Stimulated activated CD8-positive, alpha-beta memory T cell treated with anti-CD3 and anti-CD28 coated beads, Interleukin-2, amount 100 ng/mL, for 48 hours (primary cell): ENCODE data around the gene ACOT13.
"Not testable (repeated sequence)": the region's sequence is repeated elsewhere in the genome, so short reads cannot be mapped to it uniquely, and the experiment has no call there.

ENCODE experiments used
- DNase-seq, 2 donors: peaks; one replicate each; pipeline ENCODE4 v3.0.0-alpha.2; 2020; ENCODE audit warnings: low read depth in 2 of 2

ACOT13 gene

DNA sequence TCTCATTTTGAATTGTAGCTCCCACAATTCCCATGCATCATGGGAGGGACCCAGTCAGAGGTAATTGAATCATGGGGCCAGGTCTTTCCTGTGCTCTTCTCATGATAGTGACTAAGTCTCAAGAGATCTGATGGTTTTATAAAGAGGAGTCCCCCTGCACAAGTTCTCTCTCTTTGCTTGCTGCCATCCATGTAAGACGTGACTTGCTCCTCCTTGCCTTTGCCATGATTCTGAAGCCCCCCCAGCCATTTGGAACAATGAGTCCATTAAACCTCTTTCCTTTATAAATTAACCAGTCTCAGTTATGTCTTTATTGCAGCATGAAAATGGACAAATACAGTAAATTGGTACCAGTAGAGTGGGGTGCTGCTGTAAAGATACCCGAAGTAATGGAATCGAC lies 63.8 kb downstream of the ACOT13 start:
- not testable (repeated sequence) for DNase-seq

DNA sequence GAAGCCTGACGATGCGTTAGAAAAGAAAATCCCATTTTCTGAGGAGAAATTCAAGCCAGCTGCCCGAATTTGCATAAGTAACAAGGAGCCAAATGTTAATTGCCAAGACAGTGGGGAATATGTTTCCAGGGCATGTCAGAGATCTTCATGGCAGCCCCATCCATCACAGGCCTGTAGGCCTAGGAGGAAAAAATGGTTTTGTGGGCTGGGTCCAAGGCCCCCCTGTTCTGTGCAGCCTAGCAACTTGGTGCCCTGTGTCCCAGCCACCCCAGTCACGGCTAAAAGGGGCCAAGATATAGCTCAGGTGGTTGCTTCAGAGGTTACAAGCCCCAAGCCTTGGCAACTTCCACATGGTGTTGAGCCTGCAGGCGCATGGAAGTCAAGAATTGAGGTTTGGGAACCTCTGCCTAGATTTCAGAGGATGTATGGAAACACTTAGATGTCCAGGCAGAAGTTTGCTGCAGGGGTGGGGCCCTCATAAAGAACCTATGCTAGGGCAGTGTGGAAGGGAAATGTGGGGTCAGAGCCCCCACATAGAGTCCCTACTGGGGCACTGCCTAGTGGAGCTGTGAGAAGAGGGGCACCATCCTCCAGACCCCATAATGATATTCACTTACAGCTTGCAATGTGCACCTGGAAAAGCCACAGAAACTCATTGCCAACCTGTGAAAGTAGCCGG lies 64.7 kb downstream of the ACOT13 start:
- not testable (repeated sequence) for DNase-seq

DNA sequence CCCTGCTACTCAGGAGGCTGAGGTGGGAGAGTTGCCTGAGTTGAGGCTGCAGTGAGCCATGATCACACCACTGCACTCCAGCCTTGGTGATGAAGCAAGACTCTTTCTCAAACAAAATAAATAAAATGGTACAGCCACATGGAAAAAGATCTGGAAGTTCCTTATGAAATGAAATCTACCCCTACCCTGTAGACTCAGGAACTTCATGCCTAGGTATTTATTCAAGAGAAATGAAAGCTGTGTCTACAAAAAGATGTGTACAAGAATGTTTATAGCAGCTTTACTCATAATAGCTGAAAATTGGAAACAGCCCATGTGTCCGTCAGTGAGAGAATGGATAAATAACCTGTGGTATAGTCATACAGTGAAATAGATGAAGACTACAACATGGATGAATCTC lies 67.3 kb downstream of the ACOT13 start:
- no peak for DNase-seq

DNA sequence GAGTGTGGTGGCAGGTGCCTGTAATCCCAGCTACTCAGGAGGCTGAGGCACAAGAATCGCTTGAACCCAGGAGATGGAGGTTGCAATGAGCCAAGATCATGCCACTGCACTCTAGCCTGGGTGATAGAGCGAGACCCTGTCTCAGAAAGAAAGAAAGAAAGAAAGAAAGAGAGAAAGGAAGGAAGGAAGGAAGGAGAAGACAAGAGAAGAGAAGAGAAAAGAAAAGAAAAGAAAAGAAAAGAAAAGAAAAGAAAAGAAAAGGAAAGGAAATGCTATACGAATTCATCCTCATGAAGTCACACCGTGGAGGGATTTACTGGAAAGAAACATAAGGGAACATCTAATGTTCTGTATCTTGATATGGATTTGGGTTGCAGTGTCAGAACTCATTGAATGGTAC lies 67.8 kb downstream of the ACOT13 start:
- DNase-seq = not testable (repeated sequence)

DNA sequence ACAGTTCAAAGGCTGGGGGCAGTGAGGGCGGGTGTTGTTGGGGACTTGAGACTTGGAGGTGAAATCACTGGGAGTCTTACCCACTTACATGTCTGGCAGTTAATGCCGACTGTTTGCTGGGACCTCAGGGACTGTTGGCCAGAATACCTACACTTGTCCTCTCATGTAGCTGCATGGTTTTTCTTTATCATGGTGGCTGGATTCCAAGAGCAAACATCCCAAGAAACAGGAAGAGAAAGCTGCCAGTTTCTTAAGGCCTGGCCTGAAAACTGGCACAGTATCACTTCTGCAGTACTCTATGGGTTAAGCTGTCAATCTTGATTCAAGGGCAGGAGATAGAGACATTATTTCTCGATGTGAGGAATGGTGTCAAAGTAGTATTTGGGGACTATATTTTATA lies 71.9 kb downstream of the ACOT13 start:
- DNase-seq = no peak

DNA sequence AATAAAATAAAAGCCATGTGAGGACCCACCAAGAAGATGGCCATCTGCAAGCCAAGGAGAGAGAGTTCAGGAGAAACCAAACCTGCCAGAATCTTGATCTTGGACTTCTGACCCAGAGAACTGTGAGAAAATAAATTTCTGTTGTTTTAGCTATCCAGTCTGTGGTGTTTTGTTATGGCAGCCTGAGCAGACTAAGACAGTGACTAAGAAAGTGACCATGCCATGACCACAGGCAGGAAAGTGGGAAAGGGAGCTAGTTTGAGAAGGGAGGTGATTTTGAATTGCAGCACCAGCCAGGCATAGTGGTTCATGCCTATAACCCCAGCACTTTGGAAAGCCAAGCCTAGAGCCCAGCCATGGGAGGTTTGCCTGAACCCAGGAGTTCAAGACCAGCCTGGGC lies 74.0 kb downstream of the ACOT13 start:
- DNase-seq = no peak

DNA sequence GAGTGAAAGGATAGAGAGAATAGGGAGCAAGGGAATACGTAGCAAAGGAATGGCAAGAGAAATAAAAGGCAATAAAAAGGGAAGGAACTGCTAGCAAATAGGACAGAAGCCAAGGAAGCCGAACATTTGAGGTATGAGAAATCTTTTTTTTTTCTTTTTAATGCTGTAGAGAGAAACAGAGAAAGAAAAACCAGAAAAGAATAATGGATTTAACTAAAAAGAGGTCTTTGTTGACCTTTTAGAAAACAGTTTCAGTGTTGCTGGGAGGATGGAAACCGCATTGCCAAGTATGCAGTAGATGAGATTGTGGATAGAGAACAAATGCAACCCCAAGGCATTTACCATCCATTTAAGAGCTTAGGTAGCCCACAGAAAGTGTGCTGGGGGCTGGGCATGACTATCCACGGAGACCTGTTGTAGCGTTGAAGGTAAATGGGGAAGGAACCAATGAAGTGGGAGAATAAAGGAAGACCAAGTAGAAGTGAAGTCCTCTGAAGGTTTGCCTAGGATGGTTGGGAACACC lies 75.4 kb downstream of the ACOT13 start:
- no peak for DNase-seq

DNA sequence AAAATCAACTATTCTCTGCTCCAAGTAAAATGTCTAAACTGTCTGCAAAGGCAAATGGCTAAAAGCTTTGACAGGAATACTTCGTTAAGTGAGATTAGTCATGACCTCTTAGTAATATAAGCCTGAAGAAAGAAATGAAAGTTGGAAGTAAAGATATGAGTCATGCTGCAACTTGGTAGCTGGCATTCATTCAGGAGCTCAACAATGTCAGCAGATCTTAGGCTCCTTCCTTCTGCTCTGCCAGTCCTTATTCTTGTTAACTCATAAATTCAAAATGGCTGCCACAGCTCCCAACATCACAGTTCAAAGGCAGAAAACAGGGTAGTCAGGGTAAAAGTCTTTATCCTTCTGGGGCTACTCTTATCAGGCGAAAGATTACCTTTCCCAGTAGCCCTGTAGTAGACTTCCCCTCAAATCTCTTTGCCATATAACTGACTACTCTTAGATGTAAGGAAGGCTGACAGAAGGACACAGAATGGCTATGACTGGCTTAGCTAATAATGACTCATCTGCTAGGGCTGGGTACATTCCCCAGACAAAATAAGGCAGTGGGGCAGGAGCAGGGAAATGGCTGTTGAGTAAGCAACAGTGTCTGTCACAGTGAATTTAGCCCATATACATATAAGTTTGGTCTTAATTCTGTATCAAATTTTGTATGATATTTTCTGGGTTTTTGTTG lies 76.5 kb downstream of the ACOT13 start:
- DNase-seq = no peak

DNA sequence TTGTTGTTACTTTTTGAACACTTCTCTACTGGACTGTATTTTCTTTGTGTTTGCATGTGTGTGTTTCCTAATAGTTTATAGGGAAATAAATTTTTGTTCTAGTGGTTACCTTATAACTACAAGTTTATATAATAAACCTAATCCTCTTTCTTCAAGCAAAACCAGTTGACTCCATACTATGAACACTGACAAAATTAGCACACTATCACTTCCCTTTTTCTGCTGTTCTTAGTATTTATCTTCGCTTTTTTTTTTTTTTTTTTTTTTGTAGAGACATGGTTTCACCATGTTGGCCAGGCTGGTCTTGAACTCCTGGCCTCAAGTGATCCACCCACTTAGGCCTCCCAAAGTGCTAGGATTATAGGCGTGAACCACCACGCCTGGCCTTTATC lies 77.1 kb downstream of the ACOT13 start:
- no peak for DNase-seq

DNA sequence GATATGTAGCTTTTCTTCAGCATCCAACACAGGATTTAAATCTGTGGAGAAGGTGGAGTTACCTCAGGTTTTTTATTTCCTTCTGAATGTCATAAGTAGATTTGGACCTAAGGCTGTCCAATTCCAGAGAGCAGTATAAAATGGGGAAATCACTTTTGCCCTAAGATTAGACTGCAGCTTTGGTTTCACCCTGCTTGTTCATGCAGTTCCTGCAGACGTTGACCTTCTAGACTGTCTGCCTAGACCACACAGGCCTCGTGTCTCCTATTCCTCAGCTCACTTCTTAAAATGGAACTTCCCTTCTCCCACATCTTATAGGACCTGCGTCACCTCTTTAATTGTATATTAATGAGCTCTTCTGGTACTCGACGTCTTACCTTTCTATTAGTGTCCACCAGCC lies 78.0 kb downstream of the ACOT13 start:
- DNase-seq = no peak

DNA sequence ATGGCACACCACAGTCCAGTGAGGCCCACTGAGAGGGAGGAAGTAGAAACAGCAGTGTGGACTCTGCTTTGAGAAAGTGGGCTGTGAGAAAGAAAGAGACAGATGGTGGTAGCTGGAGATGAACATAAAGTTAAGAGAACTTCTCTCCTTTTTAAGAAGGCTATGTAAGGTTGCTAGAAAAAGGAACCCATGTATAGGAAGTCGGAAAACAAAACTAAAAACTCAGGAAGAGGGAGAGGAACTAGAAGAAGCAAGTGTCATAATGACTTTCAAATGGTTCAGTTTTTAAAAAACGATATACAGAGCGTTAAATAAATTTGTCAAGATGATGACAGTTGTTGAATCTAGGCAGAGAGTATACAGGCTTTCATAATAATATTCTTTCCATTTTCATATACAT lies 82.4 kb downstream of the ACOT13 start:
- DNase-seq = no peak

DNA sequence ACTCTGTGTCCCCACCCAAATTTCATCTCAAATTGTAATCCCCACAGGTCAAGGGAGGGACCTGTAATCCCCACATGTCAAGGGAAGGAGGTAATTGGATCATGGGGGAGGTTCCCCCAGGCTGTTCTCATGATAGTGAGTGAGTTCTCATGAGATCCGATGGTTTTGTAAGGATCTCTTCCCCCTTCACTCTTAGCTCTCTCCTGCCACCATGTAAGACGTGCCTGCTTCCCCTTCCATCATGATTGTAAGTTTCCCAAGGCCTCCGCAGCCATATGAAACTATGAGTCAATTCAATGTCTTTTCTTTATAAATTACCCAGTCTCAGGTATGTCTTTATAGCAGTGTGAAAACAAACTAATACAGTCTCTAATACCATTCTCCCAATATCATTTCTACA lies 84.0 kb downstream of the ACOT13 start:
- DNase-seq = not testable (repeated sequence)

DNA sequence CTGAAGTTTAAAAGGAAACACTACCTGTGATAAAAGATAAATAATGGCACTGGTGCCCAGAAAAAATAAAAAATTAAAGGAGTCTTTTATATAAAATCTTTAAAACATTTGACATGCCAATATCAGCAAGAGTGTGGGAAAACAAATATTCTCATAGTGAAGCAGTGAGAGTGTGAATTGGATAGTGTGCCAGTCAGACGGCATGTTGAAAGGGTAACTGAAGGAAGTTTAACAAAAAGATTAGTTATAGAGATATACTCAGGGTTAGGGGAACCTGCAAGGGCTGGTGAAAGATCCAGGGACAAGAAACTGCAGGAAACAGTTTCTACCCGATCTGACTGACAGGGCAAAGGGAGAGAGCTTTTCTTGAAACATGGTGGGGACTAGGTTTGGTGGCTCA lies 85.6 kb downstream of the ACOT13 start:
- DNase-seq = no peak

DNA sequence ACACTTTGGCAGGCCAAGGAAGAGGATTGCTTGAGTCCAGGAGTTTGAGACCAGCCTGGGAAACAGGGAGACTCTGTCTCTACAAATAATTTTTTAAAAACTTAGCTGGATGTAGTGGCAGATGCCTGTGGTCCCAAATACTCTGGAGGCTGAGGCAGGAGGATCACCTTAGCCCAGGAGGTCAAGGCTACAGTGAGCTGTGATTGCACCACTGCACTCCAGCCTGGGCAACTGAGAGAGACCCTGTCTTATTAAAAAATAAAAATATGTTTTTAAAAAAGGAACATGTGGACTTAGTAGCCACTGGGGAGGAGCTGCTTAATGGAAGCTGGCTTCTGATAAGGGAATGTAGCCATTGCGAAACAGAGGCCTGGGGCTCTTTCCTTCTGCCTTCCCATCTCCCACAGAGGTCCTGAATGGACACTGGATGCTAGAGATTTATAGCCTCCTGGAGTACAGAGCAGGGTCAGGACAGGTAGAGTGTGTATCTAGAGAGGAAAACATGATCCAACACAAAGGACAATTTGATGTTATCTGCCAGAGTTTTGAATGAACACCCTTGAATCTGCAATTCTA lies 86.1 kb downstream of the ACOT13 start:
- no peak for DNase-seq

DNA sequence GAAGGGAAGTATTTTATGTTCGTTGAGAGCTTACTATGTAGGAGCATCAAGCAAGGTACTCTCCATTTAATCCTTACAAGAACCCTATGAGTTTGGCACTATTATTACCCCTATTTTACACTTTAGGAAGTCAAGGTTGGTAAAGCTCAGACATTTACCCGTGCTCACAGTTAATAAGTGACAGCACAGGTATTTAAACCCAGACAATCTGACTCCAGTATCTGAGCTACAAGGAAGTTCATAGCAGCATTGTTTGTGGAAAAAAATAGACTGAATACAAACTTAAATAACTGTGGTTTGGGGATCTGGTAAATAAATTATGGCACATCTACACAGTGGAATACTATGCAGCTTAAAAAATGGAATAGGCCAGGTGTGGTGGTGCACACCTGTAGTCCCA lies 86.7 kb downstream of the ACOT13 start:
- DNase-seq = no peak

DNA sequence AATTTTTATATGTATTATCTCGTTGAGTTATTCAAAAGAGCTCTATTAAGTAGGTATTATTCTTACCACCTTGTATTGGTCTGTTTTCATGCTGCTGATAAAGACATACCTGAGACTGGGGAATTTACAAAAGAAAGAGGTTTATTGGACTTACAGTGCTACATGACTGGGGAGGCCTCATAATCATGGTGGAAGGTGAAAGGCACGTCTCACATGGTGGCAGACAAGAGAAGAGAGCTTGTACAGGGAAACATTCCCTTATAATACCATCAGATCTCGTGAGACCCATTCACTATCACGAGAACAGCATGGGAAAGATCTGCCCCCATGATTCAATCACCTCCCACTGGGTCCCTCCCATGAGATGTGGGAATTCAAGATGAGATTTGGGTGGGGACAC lies 87.5 kb downstream of the ACOT13 start:
- not testable (repeated sequence) for DNase-seq
